HepG2 (cell line): ENCODE measurements around the gene ASPM. TPM values are rescaled to one million over a fixed set of nuclear protein-coding genes. Genes with fewer than 3 reads are reported as not detected.

ENCODE experiments used
- ATAC-seq: fragments of 200-7000 bp; cut with Tn5 transposase; 3 replicates; pipeline ENCODE4 v1.9.1; 2020; ENCODE audit warnings: mild to moderate bottlenecking, moderate library complexity
- BruUV-seq: library from RNA; stranded (reverse); fragments of 400-500 nt; replicated peaks from 2 replicates; lab custom pipeline; 2021; lab: Mats Ljungman, UMichigan
- CTCF ChIA-PET: fragments of 300-600 bp; formaldehyde crosslinking; extraction: SDS; loops from one replicate; lab custom pipeline; 2021; ENCODE audit warnings: low total read pairs, inconsistent platforms, low intra/inter-chr PET ratio; lab: Yijun Ruan, JAX
- POLR2A ChIA-PET: fragments of 350-600 bp; sonication (Branson Sonifier 250); formaldehyde crosslinking; loops from one replicate; lab custom pipeline; 2020; ENCODE audit warnings: antibody characterized with exemption, inconsistent platforms; lab: Yijun Ruan, JAX
- DNase-seq: peaks from one replicate; pipeline ENCODE4 v3.0.0-alpha.2; 2015; ENCODE audit warnings: low spot score
- FAIRE-seq: peaks from 3 replicates; lab custom pipeline; 2011; peaks lifted over from hg19 to GRCh38; lab: Jason Lieb, UNC
- H2AFZ ChIP-seq: one replicate; pipeline ENCODE4 v1.6.1; 2011; ENCODE audit warnings: low read length, inconsistent platforms
- H3K27ac ChIP-seq: fragments of 300-600 bp; 3 replicates; pipeline ENCODE4 v1.8.0; 2011; ENCODE audit warnings: mixed run types, mild to moderate bottlenecking, mixed read lengths, low read length, inconsistent platforms; ENCODE audit not compliant: insufficient read depth; ENCODE audit errors: extremely low read length
- H3K27me3 ChIP-seq, 2 experiments: fragments of 200-600 bp in 1 of 2; 2 replicates in 1 of 2; 3 replicates in 1 of 2; pipeline versions ENCODE4 v1.6.0 to v1.8.0; 2011; ENCODE audit warnings: low read length in 2 of 2, mild to moderate bottlenecking in 2 of 2, moderate library complexity in 2 of 2, inconsistent platforms in 1 of 2; ENCODE audit not compliant: insufficient read depth in 2 of 2, control insufficient read depth in 1 of 2
- H3K36me3 ChIP-seq, 2 experiments: fragments of 200-600 bp in 1 of 2; replicated peaks in 1 of 2; 2 replicates in 1 of 2; 3 replicates in 1 of 2; pipeline versions ENCODE4 v1.5.1 to v1.8.0; 2011; ENCODE audit warnings: low read length in 2 of 2, inconsistent platforms in 1 of 2; ENCODE audit not compliant: insufficient read depth in 2 of 2, control insufficient read depth in 1 of 2
- H3K4me1 ChIP-seq: 2 replicates; pipeline ENCODE4 v1.5.1; 2012; ENCODE audit warnings: low read length, inconsistent platforms; ENCODE audit not compliant: insufficient read depth
- H3K4me2 ChIP-seq: 2 replicates; pipeline ENCODE4 v1.6.0; 2011; ENCODE audit warnings: low read depth, low read length, inconsistent platforms
- H3K4me3 ChIP-seq, 3 experiments: fragments of 200-600 bp in 1 of 3; sonication (generic), shearing (Covaris generic) in 1 of 3; replicated peaks in 1 of 3; 2 replicates each; pipeline ENCODE4 v1.5.1; 2011 to 2016; ENCODE audit warnings: low read length in 3 of 3, inconsistent platforms in 2 of 3, low read depth in 2 of 3, mild to moderate bottlenecking in 2 of 3, control low read depth in 1 of 3, mixed read lengths in 1 of 3; ENCODE audit not compliant: insufficient read depth in 1 of 3
- H3K79me2 ChIP-seq: one replicate; pipeline ENCODE4 v1.6.1; 2011; ENCODE audit warnings: low read length, inconsistent platforms; ENCODE audit not compliant: insufficient read depth
- H3K9ac ChIP-seq: 2 replicates; pipeline ENCODE4 v1.6.0; 2011; ENCODE audit warnings: mild to moderate bottlenecking, low read depth, low read length, inconsistent platforms; ENCODE audit not compliant: insufficient read depth
- H3K9me3 ChIP-seq: 2 replicates; pipeline ENCODE4 v1.5.1; 2012; ENCODE audit warnings: mild to moderate bottlenecking, low read length
- H4K20me1 ChIP-seq: 2 replicates; pipeline ENCODE4 v1.6.0; 2011; ENCODE audit warnings: inconsistent platforms, mild to moderate bottlenecking, low read length, moderate library complexity; ENCODE audit not compliant: insufficient read depth
- CC2D1A ChIP-seq: sonication (generic); formaldehyde crosslinking; IDR thresholded peaks from 2 replicates; pipeline ENCODE4 v1.8.1; 2023; ENCODE audit warnings: mild to moderate bottlenecking, missing genetic modification reagents
- DMTF1 ChIP-seq: sonication (generic); formaldehyde crosslinking; IDR thresholded peaks from 2 replicates; pipeline ENCODE4 v1.4.0; 2020; ENCODE audit warnings: mild to moderate bottlenecking, missing genetic modification reagents
- DRAP1 ChIP-seq: IDR thresholded peaks from 2 replicates; pipeline ENCODE4 v1.6.1; 2016; ENCODE audit warnings: missing genetic modification reagents, missing compliant biosample characterization
- IKZF4 ChIP-seq: sonication (generic); formaldehyde crosslinking; IDR thresholded peaks from 2 replicates; pipeline ENCODE4 v1.5.1; 2020; ENCODE audit warnings: borderline replicate concordance, mild to moderate bottlenecking, low read depth, missing genetic modification reagents; ENCODE audit errors: not compliant biosample characterization
- KMT2A ChIP-seq: sonication (generic); formaldehyde crosslinking; IDR thresholded peaks from 2 replicates; pipeline ENCODE4 v1.4.0; 2020; ENCODE audit warnings: missing genetic modification reagents
- MAF1 ChIP-seq: sonication (generic); formaldehyde crosslinking; IDR thresholded peaks from 2 replicates; pipeline ENCODE4 v1.5.0; 2020; ENCODE audit warnings: missing genetic modification reagents, borderline replicate concordance
- NFATC3 ChIP-seq: sonication (generic); formaldehyde crosslinking; IDR thresholded peaks from 2 replicates; pipeline ENCODE4 v1.5.1; 2020; ENCODE audit warnings: mild to moderate bottlenecking, missing genetic modification reagents
- PBX3 ChIP-seq: sonication (generic); formaldehyde crosslinking; IDR thresholded peaks from 2 replicates; pipeline ENCODE4 v1.8.1; 2023; ENCODE audit warnings: missing genetic modification reagents, inconsistent platforms, borderline replicate concordance
- SMAD9 ChIP-seq: sonication (generic); formaldehyde crosslinking; IDR thresholded peaks from 2 replicates; pipeline ENCODE4 v1.5.1; 2020; ENCODE audit warnings: mild to moderate bottlenecking, missing genetic modification reagents
- THAP9 ChIP-seq: sonication (generic); formaldehyde crosslinking; IDR thresholded peaks from 2 replicates; pipeline ENCODE4; 2020; ENCODE audit warnings: missing genetic modification reagents, mild to moderate bottlenecking, borderline replicate concordance
- ZNF205 ChIP-seq: IDR thresholded peaks from 2 replicates; pipeline ENCODE4 v1.6.1; 2018; ENCODE audit warnings: missing biosample characterization, missing genetic modification reagents
- ZNF207 ChIP-seq: fragments of 450-650 bp; IDR thresholded peaks from 2 replicates; pipeline ENCODE4 v1.6.1; 2016; ENCODE audit warnings: antibody characterized with exemption, borderline replicate concordance
- ZNF253 ChIP-seq: sonication (generic); formaldehyde crosslinking; IDR thresholded peaks from 2 replicates; pipeline ENCODE4 v1.8.0; 2022; ENCODE audit warnings: mild to moderate bottlenecking, missing genetic modification reagents, borderline replicate concordance
- ZNF572 ChIP-seq: sonication (generic); formaldehyde crosslinking; IDR thresholded peaks from 2 replicates; pipeline ENCODE4 v1.5.1; 2020; ENCODE audit warnings: mild to moderate bottlenecking, missing genetic modification reagents
- ZNF710 ChIP-seq: sonication (generic); formaldehyde crosslinking; IDR thresholded peaks from 2 replicates; pipeline ENCODE4 v1.5.0; 2020; ENCODE audit warnings: mild to moderate bottlenecking, missing genetic modification reagents, borderline replicate concordance
- ZSCAN21 ChIP-seq: sonication (generic); formaldehyde crosslinking; IDR thresholded peaks from 2 replicates; pipeline ENCODE4 v1.8.0; 2022; ENCODE audit warnings: mild to moderate bottlenecking, missing genetic modification reagents, moderate library complexity, borderline replicate concordance
- WGBS: methylation state at CpG from one replicate; pipeline ENCODE4 v1.1.6; 2017; ENCODE audit warnings: low lambda C conversion rate; 5-methylcytosine and 5-hydroxymethylcytosine counted together
- in situ Hi-C: cut with HindIII; loops from 2 replicates; pipeline ENCODE4 v1.10.0; 2017; ENCODE audit warnings: low pct_unique_long_range_greater_than_20kb; ENCODE audit not compliant: extremely low pct_ligation_motif_present
- intact Hi-C: fragments of 100-400 bp; cut with micrococcal nuclease; formaldehyde crosslinking; loops from one replicate; pipeline ENCODE4 v1.10.0; 2022; ENCODE audit not compliant: unreplicated experiment
- polyA plus RNA-seq, 8 experiments: library from polyadenylated mRNA; depleted of rRNA in 3 of 8; stranded (reverse) in 7 of 8; unstranded in 1 of 8; fragments of >200 nt; fragmentation: Illumina TruSeq in 4 of 8; extraction: Trizol in 4 of 8; gene quantifications; 2 replicates each; pipeline versions ENCODE4 v1.2.1 to v1.2.3, GENCODE V29; 2011 to 2016; ENCODE audit warnings: low read depth in 4 of 8, missing spikeins in 1 of 8, mixed read lengths in 1 of 8; ENCODE audit not compliant: insufficient read depth in 1 of 8
- total RNA-seq, 5 experiments: library from RNA; depleted of rRNA; stranded (reverse); fragments of >200 nt; fragmentation: Illumina TruSeq; extraction: Trizol; gene quantifications; 2 replicates each; pipeline ENCODE4 v1.2.3, GENCODE V29; 2016; ENCODE audit warnings: low read depth in 1 of 5

Gene ASPM
- total and polyA plus RNA-seq, 2 of the 13 experiments (the other 11 are each of a cell fraction or from before 2014, with no cell fraction given): 7.7 to 29.1 TPM

GRCh38 chr1:197103300-197103699 is 43.2 kb downstream of the ASPM start:
- Histone ChIP-seq H3K4me1 (no peaks in the 10 kb centered on the region), H3K27me3 (no peaks in the 10 kb centered on the region), H3K9me3 (no peaks in the 10 kb centered on the region), H3K4me2 (no peak overlapping the region), H3K36me3 (peaks cover 0 to 2% of the 10 kb centered on the region in 2 experiments; a peak in 4 of 5 replicates), H4K20me1 (no peaks in the 10 kb centered on the region), H3K27ac (no peak overlapping the region), H2AFZ (no peak overlapping the region), H3K79me2 (no peaks in the 10 kb centered on the region), H3K4me3 (no peak overlapping the region), H3K9ac (no peak overlapping the region)
- no peak for ATAC-seq
- no peak for DNase-seq
- BruUV-seq: no TSS peak
- in situ Hi-C loops (no loop called here), intact Hi-C loops (no loop called here)
- ChIA-PET CTCF (no interaction called here), POLR2A (interaction anchor here (1.2 kb wide), 1 partner anchor 48 kb away, joined by 3 read pairs; no protein-coding TSS in a partner anchor)
- FAIRE-seq: no peak
- WGBS: over 99% methylated on average over 5 of the region's 5 CpGs
- TF ChIP-seq THAP9: no peak
- TF ChIP-seq PBX3 (CRISPR knock-in tag): no peak
- TF ChIP-seq ZSCAN21 (CRISPR knock-in tag): no peak
- no peak for TF ChIP-seq ZNF710
- TF ChIP-seq SMAD9 (CRISPR knock-in tag): no peak
- no peak for TF ChIP-seq CC2D1A (CRISPR knock-in tag)
- TF ChIP-seq NFATC3 (CRISPR knock-in tag): no peak
- TF ChIP-seq KMT2A (CRISPR knock-in tag): no peak
- no peak for TF ChIP-seq ZNF205 (CRISPR knock-in tag)
- no peak for TF ChIP-seq IKZF4
- no peak for TF ChIP-seq ZNF207
- no peak for TF ChIP-seq MAF1 (CRISPR knock-in tag)
- no peak for TF ChIP-seq ZNF572 (CRISPR knock-in tag)
- no peak for TF ChIP-seq DMTF1 (CRISPR knock-in tag)
- no peak for TF ChIP-seq DRAP1
- TF ChIP-seq ZNF253 (CRISPR knock-in tag): no peak
